Activated CD8-positive, alpha-beta T cell treated with anti-CD3 and anti-CD28 coated beads, Interleukin-2, amount 10 ng/mL, durations not matched to agents 7 days and 5 days (primary cell): Measurements from ENCODE around the gene OR1J4. TPM values are rescaled to one million over a fixed set of nuclear protein-coding genes. Genes with fewer than 3 reads are reported as not detected.

ENCODE experiments used
- ATAC-seq: fragments of 150-1000 bp; cut with Tn5 transposase; one replicate; pipeline ENCODE4 v1.10.0; 2021; ENCODE audit warnings: moderate library complexity
- CTCF ChIA-PET: fragments of 350-600 bp; sonication (Branson Sonifier 250); formaldehyde crosslinking; loops from one replicate; lab custom pipeline; 2021; ENCODE audit warnings: antibody characterized with exemption; lab: Charles Lee
- POLR2A ChIA-PET: fragments of 350-600 bp; sonication (Branson Sonifier 250); formaldehyde crosslinking; loops from one replicate; lab custom pipeline; 2021; ENCODE audit warnings: antibody characterized with exemption; lab: Charles Lee
- DNase-seq: peaks from one replicate; pipeline ENCODE4 v3.0.0-alpha.2; 2020
- H3K27ac Mint-ChIP-seq: one replicate; pipeline ENCODE4 v1.8.0; 2021; ENCODE audit warnings: mild to moderate bottlenecking, mixed read lengths
- H3K27me3 Mint-ChIP-seq: one replicate; pipeline ENCODE4 v1.8.0; 2021; ENCODE audit warnings: low read depth, mixed read lengths
- H3K36me3 Mint-ChIP-seq: one replicate; pipeline ENCODE4 v1.8.0; 2021; ENCODE audit warnings: low read depth, mixed read lengths
- H3K4me1 Mint-ChIP-seq: one replicate; pipeline ENCODE4 v1.8.0; 2021; ENCODE audit warnings: low read depth, mixed read lengths
- H3K4me3 Mint-ChIP-seq: one replicate; pipeline ENCODE4 v1.8.0; 2021; ENCODE audit warnings: mild to moderate bottlenecking, mixed read lengths
- H3K9me3 Mint-ChIP-seq: one replicate; pipeline ENCODE4 v1.8.0; 2022; ENCODE audit warnings: mixed read lengths; ENCODE audit not compliant: insufficient read depth
- total RNA-seq, 2 experiments: library from RNA; stranded (reverse); gene quantifications; one replicate each; pipeline ENCODE4 v1.2.3, GENCODE V29; 2021

OR1J4 gene, protein sequence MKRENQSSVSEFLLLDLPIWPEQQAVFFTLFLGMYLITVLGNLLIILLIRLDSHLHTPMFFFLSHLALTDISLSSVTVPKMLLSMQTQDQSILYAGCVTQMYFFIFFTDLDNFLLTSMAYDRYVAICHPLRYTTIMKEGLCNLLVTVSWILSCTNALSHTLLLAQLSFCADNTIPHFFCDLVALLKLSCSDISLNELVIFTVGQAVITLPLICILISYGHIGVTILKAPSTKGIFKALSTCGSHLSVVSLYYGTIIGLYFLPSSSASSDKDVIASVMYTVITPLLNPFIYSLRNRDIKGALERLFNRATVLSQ
- not detected for total RNA-seq

DNA sequence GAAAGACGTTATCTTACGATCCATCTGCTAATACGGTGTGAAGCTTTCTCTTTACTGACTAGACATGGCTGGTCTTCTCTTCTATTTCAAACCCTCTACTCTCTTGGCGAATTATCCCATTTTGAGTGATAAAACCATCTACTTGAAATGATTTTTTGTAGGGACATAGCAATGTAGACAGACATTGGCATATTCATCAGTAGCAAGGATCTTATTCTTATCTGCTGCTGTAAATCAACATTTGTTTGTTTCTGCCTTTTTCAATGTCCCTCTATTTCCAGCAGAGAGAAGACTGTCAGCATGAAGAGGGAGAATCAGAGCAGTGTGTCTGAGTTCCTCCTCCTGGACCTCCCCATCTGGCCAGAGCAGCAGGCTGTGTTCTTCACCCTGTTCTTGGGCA is at the start of gene OR1J4:
OR1J4 (plus strand) TSS at position 301 of the 400 bp plus-strand sequence; CDS start at position 301, 0 bp downstream.
- H3K4me1 Mint-ChIP-seq = no peaks in the 10 kb centered on the region
- H3K27ac Mint-ChIP-seq = no peak within 1 kb of the TSS
- no peaks in the 10 kb centered on the region for H3K9me3 Mint-ChIP-seq
- ChIA-PET POLR2A (no interaction called here), CTCF (interaction anchor here (1.2 kb wide), 1 partner anchor 20 kb away, joined by 3 read pairs; no protein-coding TSS in a partner anchor)
- no peaks in the 10 kb centered on the region for H3K36me3 Mint-ChIP-seq
- H3K4me3 Mint-ChIP-seq = no peak within 1 kb of the TSS
- no peak for ATAC-seq
- DNase-seq = no peak
- H3K27me3 Mint-ChIP-seq = peaks cover 19% of the 10 kb centered on the region

DNA sequence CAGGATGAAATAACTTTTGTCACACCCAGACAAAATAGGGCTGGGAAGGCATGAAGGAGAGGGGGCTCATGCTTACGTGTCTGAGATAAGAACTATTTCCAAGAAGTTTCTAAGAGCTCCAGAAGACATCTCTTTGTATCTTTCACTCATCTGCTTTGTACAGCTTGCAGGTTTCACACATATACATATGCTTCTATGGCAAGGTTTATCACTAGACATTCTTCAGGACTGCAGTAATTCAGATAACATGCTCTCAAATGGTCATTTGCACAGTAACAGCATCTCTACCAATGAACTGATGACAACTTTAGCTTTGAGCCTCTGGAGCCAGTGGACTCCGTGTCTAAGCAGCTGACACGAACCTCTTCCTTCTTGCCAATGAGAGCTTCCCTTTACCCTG is 44.4 kb upstream of the OR1J4 start:
- no peak overlapping the region for H3K4me3 Mint-ChIP-seq
- no peak for DNase-seq
- ATAC-seq = no peak
- H3K27me3 Mint-ChIP-seq = peaks cover 24% of the 10 kb centered on the region
- H3K4me1 Mint-ChIP-seq = no peaks in the 10 kb centered on the region
- POLR2A ChIA-PET = no interaction called here
- H3K27ac Mint-ChIP-seq = no peak overlapping the region
- no peaks in the 10 kb centered on the region for H3K36me3 Mint-ChIP-seq
- no peaks in the 10 kb centered on the region for H3K9me3 Mint-ChIP-seq
- CTCF ChIA-PET = interaction anchor here (1.4 kb wide), 1 partner anchor 24 kb away, joined by 5 read pairs; no protein-coding TSS in a partner anchor

DNA sequence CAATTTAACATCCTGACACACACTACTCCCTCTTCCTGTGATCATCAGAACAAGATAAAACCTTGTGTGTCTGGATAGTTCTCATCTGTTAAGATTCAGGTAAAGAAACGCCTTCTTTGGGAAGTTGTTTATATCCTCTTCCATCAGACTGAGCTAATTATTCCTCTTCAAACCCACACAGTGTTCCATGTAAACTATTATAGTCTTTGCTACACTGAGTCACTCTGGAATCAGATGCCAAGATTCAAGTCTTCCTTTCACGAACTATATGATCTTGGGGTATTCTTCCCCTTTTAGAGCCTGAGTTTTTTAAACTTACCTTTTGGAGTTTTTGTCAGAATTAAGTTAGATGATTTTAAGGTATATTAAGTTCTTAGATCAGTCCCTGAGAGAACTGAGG is 43.2 kb upstream of the OR1J4 start:
- POLR2A ChIA-PET = no interaction called here
- H3K27ac Mint-ChIP-seq = no peak overlapping the region
- CTCF ChIA-PET = no interaction called here
- no peak for DNase-seq
- ATAC-seq = no peak
- H3K27me3 Mint-ChIP-seq = peaks cover 24% of the 10 kb centered on the region
- H3K9me3 Mint-ChIP-seq = no peaks in the 10 kb centered on the region
- H3K4me3 Mint-ChIP-seq = no peak overlapping the region
- no peaks in the 10 kb centered on the region for H3K4me1 Mint-ChIP-seq
- no peaks in the 10 kb centered on the region for H3K36me3 Mint-ChIP-seq

DNA sequence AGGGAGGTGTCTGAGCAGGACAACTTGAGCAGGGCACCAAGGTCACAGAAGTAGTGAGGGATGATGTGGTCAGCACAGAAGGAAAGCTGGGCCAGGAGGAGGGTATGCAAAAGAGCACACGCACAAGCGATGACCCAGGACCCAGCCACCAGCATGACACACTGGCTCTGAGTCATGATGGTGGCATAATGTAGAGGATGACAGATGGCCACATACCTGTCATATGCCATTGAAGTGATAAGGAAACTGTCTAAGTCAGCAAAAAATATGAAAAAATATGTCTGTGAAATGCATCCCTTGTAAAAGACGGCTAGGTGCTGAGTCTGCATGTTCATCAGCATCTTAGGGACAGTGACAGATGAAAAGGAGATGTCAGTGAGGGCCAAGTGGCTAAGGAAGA is 41.6 kb upstream of the OR1J4 start:
- POLR2A ChIA-PET = no interaction called here
- Mint-ChIP-seq H3K4me3 (no peak overlapping the region), H3K4me1 (no peaks in the 10 kb centered on the region), H3K27ac (no peak overlapping the region), H3K9me3 (no peaks in the 10 kb centered on the region), H3K27me3 (peaks cover 26% of the 10 kb centered on the region), H3K36me3 (no peaks in the 10 kb centered on the region)
- ATAC-seq = no peak
- DNase-seq = no peak
- CTCF ChIA-PET = no interaction called here

DNA sequence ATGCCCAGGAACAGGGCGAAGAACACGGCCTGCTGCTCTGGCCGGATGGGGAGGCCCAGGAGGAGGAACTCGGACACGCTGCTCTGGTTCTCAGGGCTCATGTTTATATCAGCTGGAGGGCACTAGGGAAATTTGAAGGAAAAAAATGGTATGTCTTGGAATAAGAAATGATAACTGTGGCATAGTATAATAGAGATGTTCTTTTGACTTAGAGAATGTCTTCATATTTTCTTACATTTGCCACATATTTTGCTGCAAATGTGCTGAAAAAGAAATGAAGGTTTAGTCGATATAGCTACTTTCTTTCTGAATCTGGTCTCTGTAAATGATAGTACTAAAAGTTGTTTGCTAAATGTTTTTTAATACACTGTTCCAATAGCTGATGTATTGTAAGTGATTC is 41.1 kb upstream of the OR1J4 start, which contains the start of gene OR1J1:
OR1J1 (minus strand) TSS at position 101 of the 400 bp plus-strand sequence; CDS start at position 101, 0 bp downstream.
- Mint-ChIP-seq H3K27ac (no peak within 1 kb of the TSS), H3K4me1 (no peaks in the 10 kb centered on the region), H3K36me3 (no peaks in the 10 kb centered on the region), H3K4me3 (no peak within 1 kb of the TSS), H3K27me3 (peaks cover 29% of the 10 kb centered on the region), H3K9me3 (no peaks in the 10 kb centered on the region)
- CTCF ChIA-PET = no interaction called here
- ATAC-seq = no peak
- POLR2A ChIA-PET = no interaction called here
- DNase-seq = no peak

DNA sequence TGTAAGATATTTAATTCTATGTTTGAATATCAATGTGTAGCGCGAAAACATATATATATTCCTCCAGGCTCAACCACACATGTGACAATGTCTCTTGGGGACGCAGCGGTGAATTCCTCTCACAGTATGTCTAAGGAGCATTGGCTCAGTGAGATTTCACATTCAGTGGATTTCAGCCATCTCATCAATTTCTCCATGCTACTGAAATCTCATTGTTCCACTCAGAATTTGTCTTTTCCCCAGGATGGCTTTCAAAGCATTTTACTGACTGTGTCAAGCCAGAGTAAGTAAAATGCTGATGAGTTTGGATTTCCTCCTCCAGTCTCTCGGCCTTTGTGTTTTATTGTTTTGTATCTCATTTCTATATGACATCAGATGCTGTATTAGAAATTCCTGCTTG is 39.9 kb upstream of the OR1J4 start:
- Mint-ChIP-seq H3K27me3 (peaks cover 29% of the 10 kb centered on the region), H3K27ac (no peak overlapping the region), H3K4me3 (no peak overlapping the region), H3K9me3 (no peaks in the 10 kb centered on the region), H3K36me3 (no peaks in the 10 kb centered on the region), H3K4me1 (no peaks in the 10 kb centered on the region)
- ChIA-PET POLR2A (no interaction called here), CTCF (interaction anchor here (1.4 kb wide), 1 partner anchor 20 kb away, joined by 7 read pairs; no protein-coding TSS in a partner anchor)
- DNase-seq (no peak), ATAC-seq (no peak)

DNA sequence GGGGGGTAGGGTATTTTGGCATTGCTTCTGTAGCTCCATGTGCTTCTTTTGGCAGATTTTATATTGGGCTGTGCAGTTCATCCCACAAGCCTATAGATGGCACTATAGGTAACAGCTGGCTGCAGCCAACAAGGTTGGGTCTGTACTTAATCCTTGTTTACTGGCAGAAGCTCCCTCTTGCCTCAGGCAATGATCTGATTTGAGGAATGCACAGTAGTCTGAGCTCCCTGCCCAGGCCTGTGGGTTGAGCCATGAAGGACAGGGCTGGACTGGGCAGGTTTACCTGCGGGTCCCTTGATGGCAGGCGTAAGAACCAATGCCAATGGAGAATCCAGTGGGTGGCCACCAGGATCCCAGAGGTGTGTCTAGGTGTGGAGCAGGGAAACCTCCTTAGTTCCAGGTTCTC is 20.1 kb upstream of the OR1J4 start:
- ChIA-PET CTCF (interaction anchor here (0.6 to 2.0 kb wide), 37 partner anchors 9 to 850 kb away, joined by 3 to 48 read pairs (median 4); no protein-coding TSS in a partner anchor), POLR2A (no interaction called here)
- Mint-ChIP-seq H3K36me3 (no peaks in the 10 kb centered on the region), H3K9me3 (no peaks in the 10 kb centered on the region), H3K4me3 (no peak overlapping the region), H3K27ac (no peak overlapping the region), H3K4me1 (no peaks in the 10 kb centered on the region), H3K27me3 (peaks cover 30% of the 10 kb centered on the region)
- DNase-seq = peak; percentile 47
- ATAC-seq = peak; percentile 51

DNA sequence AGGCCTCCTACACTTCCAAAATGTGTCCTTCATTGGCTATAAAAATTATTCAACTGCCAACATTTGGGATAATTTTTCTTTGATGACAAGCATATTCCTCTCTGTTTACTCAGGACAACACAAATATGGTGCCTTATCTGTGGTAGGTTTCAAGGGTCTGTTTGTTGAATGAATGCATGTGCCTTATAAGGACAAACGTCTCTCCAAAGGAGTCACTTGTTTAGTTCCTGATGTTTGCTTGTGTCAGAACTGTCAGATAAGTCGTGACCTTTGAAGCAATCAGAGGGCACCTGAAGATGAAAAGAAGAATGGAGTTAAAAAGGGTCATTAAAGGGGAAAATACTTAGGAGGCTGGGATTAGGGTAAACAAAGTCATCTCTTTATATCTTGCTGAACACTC is 12.0 kb upstream of the OR1J4 start:
- H3K4me3 Mint-ChIP-seq = no peak overlapping the region
- H3K9me3 Mint-ChIP-seq = no peaks in the 10 kb centered on the region
- H3K4me1 Mint-ChIP-seq = no peaks in the 10 kb centered on the region
- CTCF ChIA-PET = no interaction called here
- no peak for ATAC-seq
- no peaks in the 10 kb centered on the region for H3K36me3 Mint-ChIP-seq
- H3K27me3 Mint-ChIP-seq = peaks cover 36% of the 10 kb centered on the region
- DNase-seq = no peak
- POLR2A ChIA-PET = no interaction called here
- no peak overlapping the region for H3K27ac Mint-ChIP-seq

DNA sequence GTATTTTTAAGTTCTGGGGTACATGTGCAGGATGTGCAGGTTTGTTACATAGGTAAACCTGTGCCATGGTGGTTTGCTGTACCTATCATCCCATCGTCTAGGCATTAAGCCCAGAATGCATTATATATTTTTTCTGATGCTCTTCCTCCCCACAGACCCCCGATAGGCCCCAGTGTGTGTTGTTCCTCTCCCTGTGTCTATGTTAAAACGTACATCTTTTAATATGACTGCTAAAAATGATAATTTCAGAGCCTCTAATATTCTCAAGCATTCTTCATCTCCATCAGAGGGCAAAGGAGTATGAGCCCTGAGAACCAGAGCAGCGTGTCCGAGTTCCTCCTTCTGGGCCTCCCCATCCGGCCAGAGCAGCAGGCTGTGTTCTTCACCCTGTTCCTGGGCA is 8.4 kb upstream of the OR1J4 start, which contains the start of gene OR1J2:
OR1J2 (plus strand) TSS at position 301 of the 400 bp plus-strand sequence; CDS start at position 301, 0 bp downstream.
- H3K27me3 Mint-ChIP-seq = peaks cover 44% of the 10 kb centered on the region
- POLR2A ChIA-PET = no interaction called here
- H3K27ac Mint-ChIP-seq = no peak within 1 kb of the TSS

DNA sequence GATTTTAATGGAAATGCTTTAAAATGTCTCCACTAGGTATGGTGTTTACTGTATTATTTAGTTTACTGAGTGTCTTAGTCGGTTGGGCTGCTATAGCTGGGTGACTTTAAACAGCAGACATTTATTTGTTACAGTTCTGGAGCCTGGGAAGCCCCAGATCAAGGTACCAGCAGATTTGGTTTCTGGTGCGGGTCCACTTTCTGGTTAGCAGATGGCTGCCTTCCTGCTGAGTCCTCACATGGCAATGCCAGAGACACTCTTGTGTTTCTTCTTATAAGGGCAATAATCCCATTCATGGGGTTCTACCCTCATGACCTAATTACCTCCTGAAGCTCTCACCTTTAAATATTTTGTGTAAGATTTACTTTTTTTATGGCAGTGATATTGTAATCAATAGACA is 715 bp upstream of the OR1J4 start:
- H3K36me3 Mint-ChIP-seq = no peaks in the 10 kb centered on the region
- CTCF ChIA-PET = interaction anchor here (1.2 kb wide), 1 partner anchor 20 kb away, joined by 3 read pairs; no protein-coding TSS in a partner anchor
- POLR2A ChIA-PET = no interaction called here
- no peak for ATAC-seq
- no peak for DNase-seq
- no peaks in the 10 kb centered on the region for H3K9me3 Mint-ChIP-seq
- peaks cover 20% of the 10 kb centered on the region for H3K27me3 Mint-ChIP-seq
- no peak overlapping the region for H3K4me3 Mint-ChIP-seq
- H3K27ac Mint-ChIP-seq = no peak overlapping the region
- no peaks in the 10 kb centered on the region for H3K4me1 Mint-ChIP-seq

More for the DNA sequence above, 8.4 kb upstream of the OR1J4 start, which contains the start of gene OR1J2:
- Mint-ChIP-seq H3K4me1 (no peaks in the 10 kb centered on the region), H3K9me3 (no peaks in the 10 kb centered on the region), H3K4me3 (no peak within 1 kb of the TSS), H3K36me3 (no peaks in the 10 kb centered on the region)
- no peak for DNase-seq
- ATAC-seq = no peak
- CTCF ChIA-PET = no interaction called here

DNA sequence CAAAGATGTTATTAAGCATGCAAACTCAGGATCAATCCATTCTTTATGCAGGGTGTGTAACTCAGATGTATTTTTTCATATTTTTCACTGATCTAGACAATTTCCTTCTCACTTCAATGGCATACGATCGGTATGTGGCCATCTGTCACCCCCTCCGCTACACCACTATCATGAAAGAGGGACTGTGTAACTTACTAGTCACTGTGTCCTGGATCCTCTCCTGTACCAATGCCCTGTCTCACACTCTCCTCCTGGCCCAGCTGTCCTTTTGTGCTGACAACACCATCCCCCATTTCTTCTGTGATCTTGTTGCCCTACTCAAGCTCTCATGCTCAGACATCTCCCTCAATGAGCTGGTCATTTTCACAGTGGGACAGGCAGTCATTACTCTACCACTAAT is 435 bp downstream of the OR1J4 start:
- no peaks in the 10 kb centered on the region for H3K9me3 Mint-ChIP-seq
- no peaks in the 10 kb centered on the region for H3K4me1 Mint-ChIP-seq
- ChIA-PET POLR2A (no interaction called here), CTCF (no interaction called here)
- ATAC-seq (no peak), DNase-seq (no peak)
- H3K27me3 Mint-ChIP-seq = peaks cover 15% of the 10 kb centered on the region
- H3K36me3 Mint-ChIP-seq = no peaks in the 10 kb centered on the region
- H3K4me3 Mint-ChIP-seq = no peak overlapping the region
- no peak overlapping the region for H3K27ac Mint-ChIP-seq

DNA sequence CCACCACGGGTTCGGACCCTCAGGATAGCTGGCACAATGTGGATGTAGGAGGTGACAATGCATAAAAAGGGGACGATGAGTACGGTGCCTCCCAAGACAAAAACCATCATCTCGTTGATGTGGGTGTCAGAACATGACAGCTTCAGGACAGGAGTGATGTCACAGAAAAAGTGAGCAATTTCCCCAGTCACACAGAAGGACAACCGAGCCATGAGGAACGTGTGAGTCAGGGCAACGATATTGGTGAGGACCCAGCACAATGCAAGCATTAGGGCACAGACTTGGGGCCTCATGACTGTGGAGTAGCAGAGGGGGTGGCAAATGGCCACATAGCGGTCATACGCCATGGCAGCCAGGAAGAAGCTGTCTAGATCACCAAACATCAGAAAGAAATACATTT is 7.7 kb downstream of the OR1J4 start:
- CTCF ChIA-PET = no interaction called here
- Mint-ChIP-seq H3K4me3 (no peak overlapping the region), H3K27ac (no peak overlapping the region)

More for the DNA sequence above, 7.7 kb downstream of the OR1J4 start:
- Mint-ChIP-seq H3K4me1 (no peaks in the 10 kb centered on the region), H3K36me3 (no peaks in the 10 kb centered on the region), H3K9me3 (no peaks in the 10 kb centered on the region), H3K27me3 (peaks cover 13% of the 10 kb centered on the region)
- DNase-seq = no peak
- no peak for ATAC-seq
- POLR2A ChIA-PET = no interaction called here
